ENCODE data around the gene ADSL.

DNA sequence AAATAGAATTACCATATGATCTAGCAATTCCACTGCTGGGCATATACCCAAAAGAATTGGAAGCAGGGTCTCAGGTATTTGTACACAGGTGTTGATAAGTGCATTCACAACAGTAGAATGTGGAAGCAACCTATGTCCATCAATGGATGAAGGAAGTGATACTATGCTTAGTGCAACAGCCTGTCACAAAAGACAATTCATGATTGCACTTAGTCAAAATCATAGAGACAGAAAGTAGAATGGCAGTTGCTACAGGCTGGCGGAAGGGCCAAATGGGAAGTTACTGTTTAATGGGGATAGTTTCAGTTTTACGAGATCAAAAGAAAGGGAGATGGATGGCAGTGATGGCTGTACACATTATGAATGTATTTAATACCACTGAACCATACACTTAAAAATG is 66.1 kb downstream of the ADSL start:
- TF ChIP-seq CTCF (IDR thresholded peaks at IDR 0.05) = no peak
- no peak for TF ChIP-seq POLR2A (IDR thresholded peaks at IDR 0.05)

Measured in lower leg skin (tissue), 3 donors.